DMS53 (cell line): Measurements from ENCODE around the gene VAC14.
"Not testable (repeated sequence)": the region's sequence is repeated elsewhere in the genome, so short reads cannot be mapped to it uniquely, and the experiment has no call there.

Experiments
- DNase-seq: peaks from one replicate; lab custom pipeline; 2025; lab: John Stamatoyannopoulos, UW

VAC14 gene

GRCh38 chr16:70644763-70645597 lies 156.0 kb downstream of the VAC14 start:
- peak; percentile 21 for DNase-seq

GRCh38 chr16:70643264-70643663 lies 157.7 kb downstream of the VAC14 start:
- DNase-seq, result not testable (repeated sequence)

- no peak for DNase-seq
Observed at GRCh38 chr16:70642633-70643032, 158.3 kb downstream of the VAC14 start.

- DNase-seq, result peak; percentile 27
Observed at GRCh38 chr16:70638814-70639792, 161.9 kb downstream of the VAC14 start.
